Hepatocyte (in vitro differentiated cells): ENCODE measurements around the gene TMEM95. TPM values are rescaled to one million over a fixed set of nuclear protein-coding genes. Genes with fewer than 3 reads are reported as not detected.

ENCODE experiments used
- DNase-seq: peaks from one replicate; pipeline ENCODE4 v3.0.0-alpha.2; 2016; ENCODE audit warnings: low spot score
- H2AFZ ChIP-seq: fragments of 200-600 bp; sonication (generic); 2 replicates; pipeline ENCODE4 v1.6.0; 2016; ENCODE audit warnings: antibody characterized with exemption, mild to moderate bottlenecking
- H3K27ac ChIP-seq: fragments of 200-600 bp; sonication (generic); 2 replicates; pipeline ENCODE4 v1.5.1; 2016; ENCODE audit warnings: mild to moderate bottlenecking
- H3K27me3 ChIP-seq: fragments of 200-600 bp; sonication (generic); 2 replicates; pipeline ENCODE4 v1.6.1; 2016
- H3K36me3 ChIP-seq: fragments of 200-600 bp; sonication (generic); replicated peaks from 2 replicates; pipeline ENCODE4 v1.5.1; 2016; ENCODE audit warnings: low read depth; ENCODE audit not compliant: insufficient read depth
- H3K4me1 ChIP-seq: fragments of 200-600 bp; sonication (generic); 2 replicates; pipeline ENCODE4 v1.5.1; 2016; ENCODE audit warnings: mild to moderate bottlenecking, moderate library complexity; ENCODE audit not compliant: insufficient read depth
- H3K4me2 ChIP-seq: fragments of 200-600 bp; sonication (generic); 2 replicates; pipeline ENCODE4 v1.6.0; 2016
- H3K4me3 ChIP-seq: fragments of 200-600 bp; sonication (generic); 2 replicates; pipeline ENCODE4 v1.5.1; 2016; ENCODE audit warnings: mild to moderate bottlenecking
- H3K79me2 ChIP-seq: fragments of 200-600 bp; sonication (generic); 2 replicates; pipeline ENCODE4 v1.6.0; 2017; ENCODE audit warnings: mild to moderate bottlenecking
- H3K9me2 ChIP-seq: fragments of 200-600 bp; sonication (generic); replicated peaks from 2 replicates; pipeline ENCODE4 v1.6.0; 2017; ENCODE audit warnings: mild to moderate bottlenecking; ENCODE audit not compliant: insufficient read depth
- H3K9me3 ChIP-seq: fragments of 200-600 bp; sonication (generic); 2 replicates; pipeline ENCODE4 v1.5.1; 2016; ENCODE audit warnings: low read depth, mild to moderate bottlenecking
- H4K20me1 ChIP-seq: fragments of 200-600 bp; sonication (generic); 2 replicates; pipeline ENCODE4 v1.6.0; 2016; ENCODE audit warnings: mild to moderate bottlenecking; ENCODE audit not compliant: insufficient read depth, poor library complexity, severe bottlenecking
- EZH2 ChIP-seq: fragments of 200-600 bp; sonication (generic); IDR thresholded peaks from 2 replicates; pipeline ENCODE4 v1.6.1; 2016; ENCODE audit warnings: antibody characterized with exemption, mild to moderate bottlenecking, borderline replicate concordance
- EZH2phosphoT487 ChIP-seq: fragments of 200-600 bp; sonication (generic); IDR thresholded peaks from one replicate; pipeline ENCODE4 v1.6.1; 2018; ENCODE audit warnings: antibody characterized with exemption, mild to moderate bottlenecking, low read depth, moderate library complexity; ENCODE audit not compliant: unreplicated experiment, severe bottlenecking
- WGBS: methylation state at CpG from one replicate; pipeline ENCODE4 v1.1.6; 2016; ENCODE audit warnings: low lambda C conversion rate; ENCODE audit errors: missing lambda C conversion rate; 5-methylcytosine and 5-hydroxymethylcytosine counted together
- polyA plus RNA-seq: library from polyadenylated mRNA; unstranded; fragments of >200 nt; fragmentation: Nextera tagmentation; extraction: Ambion mirVana; gene quantifications from 2 replicates; pipeline ENCODE4 v1.2.1, GENCODE V29; 2016
- total RNA-seq: library from RNA; depleted of rRNA; stranded (reverse); fragments of >200 nt; gene quantifications from 2 replicates; pipeline ENCODE4 v1.2.3, GENCODE V29; 2014
- TF ChIP-seq, protein P1 (sequence below): fragments of 200-600 bp; sonication (generic); IDR thresholded peaks from 2 replicates; pipeline ENCODE4 v1.5.1; 2016; ENCODE audit warnings: antibody characterized with exemption, mild to moderate bottlenecking; ENCODE audit not compliant: poor library complexity

The TMEM95 gene
- total and polyA plus RNA-seq, 2 experiments from 2014 or later: not detected

DNA sequence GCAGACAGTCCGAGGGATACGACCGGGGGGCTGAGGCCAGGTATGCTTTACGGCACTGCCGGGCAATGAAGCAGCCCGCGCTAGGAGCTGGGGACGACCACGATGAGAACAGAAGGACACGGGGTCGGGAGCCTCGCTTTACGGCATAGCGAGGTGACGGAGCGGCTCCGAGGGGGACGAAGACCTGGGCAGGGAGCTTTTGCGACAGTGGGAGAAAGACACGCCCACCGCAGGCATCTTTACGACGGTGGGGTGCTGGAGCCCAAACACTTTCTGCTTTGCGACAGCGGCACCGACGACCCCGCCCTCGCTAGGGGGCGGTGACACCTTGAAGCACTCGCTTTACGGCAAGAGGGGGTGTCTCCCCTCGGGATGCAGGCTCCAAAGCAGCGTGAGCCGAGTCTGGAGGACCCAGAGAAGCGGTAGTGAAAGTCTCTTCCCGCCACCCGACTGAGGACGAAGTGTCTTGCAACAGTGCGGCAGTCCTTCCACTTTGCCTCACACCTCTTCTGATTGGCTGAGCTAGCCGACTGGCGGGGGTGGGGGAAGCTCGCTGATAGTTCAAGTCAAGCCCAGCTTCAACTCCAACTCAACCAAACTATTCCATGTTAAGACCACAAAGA, 25.5 kb upstream of the TMEM95 start:
- TF ChIP-seq EZH2phosphoT487 (no peak), EZH2 (no peak)
- TF ChIP-seq, protein P1, sequence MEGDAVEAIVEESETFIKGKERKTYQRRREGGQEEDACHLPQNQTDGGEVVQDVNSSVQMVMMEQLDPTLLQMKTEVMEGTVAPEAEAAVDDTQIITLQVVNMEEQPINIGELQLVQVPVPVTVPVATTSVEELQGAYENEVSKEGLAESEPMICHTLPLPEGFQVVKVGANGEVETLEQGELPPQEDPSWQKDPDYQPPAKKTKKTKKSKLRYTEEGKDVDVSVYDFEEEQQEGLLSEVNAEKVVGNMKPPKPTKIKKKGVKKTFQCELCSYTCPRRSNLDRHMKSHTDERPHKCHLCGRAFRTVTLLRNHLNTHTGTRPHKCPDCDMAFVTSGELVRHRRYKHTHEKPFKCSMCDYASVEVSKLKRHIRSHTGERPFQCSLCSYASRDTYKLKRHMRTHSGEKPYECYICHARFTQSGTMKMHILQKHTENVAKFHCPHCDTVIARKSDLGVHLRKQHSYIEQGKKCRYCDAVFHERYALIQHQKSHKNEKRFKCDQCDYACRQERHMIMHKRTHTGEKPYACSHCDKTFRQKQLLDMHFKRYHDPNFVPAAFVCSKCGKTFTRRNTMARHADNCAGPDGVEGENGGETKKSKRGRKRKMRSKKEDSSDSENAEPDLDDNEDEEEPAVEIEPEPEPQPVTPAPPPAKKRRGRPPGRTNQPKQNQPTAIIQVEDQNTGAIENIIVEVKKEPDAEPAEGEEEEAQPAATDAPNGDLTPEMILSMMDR: no peak
- H3K27ac ChIP-seq: peak overlapping the region; percentile 92
- H3K9me3 ChIP-seq: no peaks in the 10 kb centered on the region
- peaks cover 17% of the 10 kb centered on the region for H3K79me2 ChIP-seq
- WGBS: 2% methylated on average over 43 of the region's 43 CpGs
- peaks cover 10% of the 10 kb centered on the region for H3K4me1 ChIP-seq
- no peaks in the 10 kb centered on the region for H3K27me3 ChIP-seq
- H3K36me3 ChIP-seq: no peaks in the 10 kb centered on the region
- H3K4me2 ChIP-seq: peak overlapping the region; percentile 91
- no peaks in the 10 kb centered on the region for H4K20me1 ChIP-seq
- peak; percentile 99 for DNase-seq
- peak overlapping the region; percentile 48 for H3K4me3 ChIP-seq
- no peaks in the 10 kb centered on the region for H3K9me2 ChIP-seq
- H2AFZ ChIP-seq: peak overlapping the region; percentile 54

DNA sequence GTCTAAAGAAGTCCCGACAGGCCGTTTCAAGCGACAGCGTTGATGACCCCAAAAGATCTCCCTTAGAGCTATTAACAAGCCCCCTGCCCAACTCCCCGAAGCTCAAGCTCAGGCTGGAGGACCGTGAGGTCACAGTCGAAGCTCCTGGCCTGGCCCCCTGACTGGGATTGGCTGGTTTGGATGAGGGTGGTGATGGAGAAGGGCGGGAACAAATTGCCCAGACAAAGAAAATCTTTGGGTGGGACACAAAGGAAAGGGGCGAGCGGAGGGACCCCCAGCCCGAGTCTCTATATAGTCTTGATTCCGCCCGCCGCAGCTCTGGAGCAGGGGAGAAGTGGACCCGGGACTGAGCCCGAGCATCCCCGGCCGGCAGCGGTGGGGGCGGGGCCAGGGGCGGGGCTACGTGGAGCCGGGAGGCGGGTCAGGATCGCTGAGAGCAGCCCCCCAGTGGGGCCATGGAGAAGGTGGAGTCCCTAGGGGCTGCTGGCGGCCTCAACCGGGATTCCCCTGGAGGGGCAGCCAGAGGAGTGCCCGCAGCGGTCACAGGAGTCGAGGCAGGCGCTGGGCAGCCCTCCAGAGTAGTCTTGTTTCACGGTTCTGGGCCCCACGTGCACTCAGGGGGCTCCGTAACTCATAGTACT, 24.8 kb upstream of the TMEM95 start:
- peak overlapping the region; percentile 48 for H3K4me3 ChIP-seq
- DNase-seq: peak; percentile 83
- TF ChIP-seq, protein P1: no peak
- TF ChIP-seq EZH2 (no peak), EZH2phosphoT487 (no peak)
- WGBS: 5% methylated on average over 22 of the region's 34 CpGs
- peaks cover 17% of the 10 kb centered on the region for H3K79me2 ChIP-seq
- H2AFZ ChIP-seq: peak overlapping the region; percentile 54
- peaks cover 10% of the 10 kb centered on the region for H3K4me1 ChIP-seq
- peak overlapping the region; percentile 84 for H3K4me2 ChIP-seq
- H4K20me1 ChIP-seq: no peaks in the 10 kb centered on the region
- H3K9me2 ChIP-seq: no peaks in the 10 kb centered on the region
- no peaks in the 10 kb centered on the region for H3K27me3 ChIP-seq
- no peaks in the 10 kb centered on the region for H3K9me3 ChIP-seq
- H3K27ac ChIP-seq: peak overlapping the region; percentile 92
- H3K36me3 ChIP-seq: no peaks in the 10 kb centered on the region

DNA sequence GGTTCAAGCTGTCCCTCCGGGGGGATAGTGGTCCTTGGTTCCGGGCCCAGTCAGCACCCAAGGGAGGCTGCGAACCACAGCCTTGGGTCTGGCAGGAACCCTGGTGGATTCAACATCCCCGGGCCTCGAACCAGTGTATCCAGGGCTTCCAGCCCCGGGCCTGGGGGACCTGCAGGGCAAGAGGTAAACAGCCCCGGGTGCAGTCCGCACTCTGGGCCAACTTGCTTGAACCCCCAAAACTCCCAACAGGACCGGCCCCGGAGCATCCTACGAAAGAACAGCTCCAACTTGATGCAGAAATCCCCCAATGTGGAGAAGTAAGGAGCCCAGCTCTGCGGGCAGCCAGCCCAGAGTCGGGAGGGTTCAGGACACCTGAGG, 24.3 kb upstream of the TMEM95 start:
- H3K9me3 ChIP-seq: no peaks in the 10 kb centered on the region
- peak overlapping the region; percentile 48 for H3K4me3 ChIP-seq
- H3K27ac ChIP-seq: peak overlapping the region; percentile 92
- H2AFZ ChIP-seq: peak overlapping the region; percentile 54
- H3K79me2 ChIP-seq: peaks cover 17% of the 10 kb centered on the region
- H3K4me2 ChIP-seq: peak overlapping the region; percentile 84
- H3K9me2 ChIP-seq: no peaks in the 10 kb centered on the region
- no peaks in the 10 kb centered on the region for H4K20me1 ChIP-seq
- WGBS: 90% methylated on average over 13 of the region's 13 CpGs
- TF ChIP-seq EZH2phosphoT487: no peak
- TF ChIP-seq, protein P1: no peak
- no peak for TF ChIP-seq EZH2
- H3K36me3 ChIP-seq: no peaks in the 10 kb centered on the region
- peaks cover 10% of the 10 kb centered on the region for H3K4me1 ChIP-seq
- no peaks in the 10 kb centered on the region for H3K27me3 ChIP-seq
- no peak for DNase-seq
